Heart left ventricle (tissue), 13 donors: ENCODE results near the gene ROBO1.

Experiments used
- POLR2A ChIP-seq, 2 donors: fragments of 450-650 bp; IDR thresholded peaks; one replicate each; pipeline ENCODE4 v1.6.1; 2017; ENCODE audit warnings: antibody characterized with exemption in 2 of 2, mild to moderate bottlenecking in 2 of 2, moderate library complexity in 2 of 2
- TF ChIP-seq, protein P1 (sequence below), 12 donors: fragments of 200-600 bp; sonication (generic) in 4 of 12; IDR thresholded peaks; one replicate each; pipeline versions ENCODE4 v1.5.0 to v1.8.0; 2018 to 2022; ENCODE audit warnings: antibody characterized with exemption in 12 of 12, mild to moderate bottlenecking in 5 of 12
- donor health status: ischemic (EF 13 %, LVEDD 7.1; RV severe dilation, severe dysfunction).
- donor health status: DM: no; HTN: yes; CAD: no.
- donor health status: DM: no; HTN: no; CAD: no.
- donor health status: ischemic (EF 25% LVEDD 6.9; RV normal size, moderate dysfunction).
- donor health status: ischemic (EF 25% LVEDD 5.7; RV mildly dilated, moderate dysfunction).
- donor health status: ischemic (EF 35%, LVEDD 5.7; RV mildly dilated, moderate dysfunction).
- donor health status: nonischemic (EF 11% LVEDD 7.7; RV severe dilation, severe dysfunction).
- donor health status: DM: yes; HTN: yes; CAD: no.
- donor health status: PGD.
- donor health status: ischemic (EF 29% LVEDD 5.4; RV normal size, mild dysfunction).
- donor health status: nonischemic (EF 23%, LVEDD 6.1; RV moderate dilation, normal function).

DNA sequence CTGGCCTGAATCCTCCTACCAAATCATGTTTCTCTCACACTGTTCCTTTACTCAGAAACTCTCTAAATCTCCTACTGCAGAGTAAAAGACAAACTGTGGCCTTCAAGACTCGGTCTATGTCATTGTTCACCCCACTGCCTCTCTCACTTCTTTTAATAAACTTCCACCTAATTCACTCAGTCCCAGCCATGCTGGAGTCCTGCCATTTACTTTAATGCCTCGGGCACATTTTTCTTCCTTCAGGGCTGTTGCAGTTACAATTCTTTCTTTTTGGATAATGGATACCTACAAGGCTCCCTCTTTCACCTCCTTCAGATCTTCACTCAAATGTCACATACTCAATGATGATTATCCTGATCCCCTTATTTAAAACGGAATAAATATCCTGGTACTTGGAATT is 955.6 kb downstream of the ROBO1 start:
- TF ChIP-seq, protein P1, sequence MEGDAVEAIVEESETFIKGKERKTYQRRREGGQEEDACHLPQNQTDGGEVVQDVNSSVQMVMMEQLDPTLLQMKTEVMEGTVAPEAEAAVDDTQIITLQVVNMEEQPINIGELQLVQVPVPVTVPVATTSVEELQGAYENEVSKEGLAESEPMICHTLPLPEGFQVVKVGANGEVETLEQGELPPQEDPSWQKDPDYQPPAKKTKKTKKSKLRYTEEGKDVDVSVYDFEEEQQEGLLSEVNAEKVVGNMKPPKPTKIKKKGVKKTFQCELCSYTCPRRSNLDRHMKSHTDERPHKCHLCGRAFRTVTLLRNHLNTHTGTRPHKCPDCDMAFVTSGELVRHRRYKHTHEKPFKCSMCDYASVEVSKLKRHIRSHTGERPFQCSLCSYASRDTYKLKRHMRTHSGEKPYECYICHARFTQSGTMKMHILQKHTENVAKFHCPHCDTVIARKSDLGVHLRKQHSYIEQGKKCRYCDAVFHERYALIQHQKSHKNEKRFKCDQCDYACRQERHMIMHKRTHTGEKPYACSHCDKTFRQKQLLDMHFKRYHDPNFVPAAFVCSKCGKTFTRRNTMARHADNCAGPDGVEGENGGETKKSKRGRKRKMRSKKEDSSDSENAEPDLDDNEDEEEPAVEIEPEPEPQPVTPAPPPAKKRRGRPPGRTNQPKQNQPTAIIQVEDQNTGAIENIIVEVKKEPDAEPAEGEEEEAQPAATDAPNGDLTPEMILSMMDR (IDR thresholded peaks at IDR 0.05) = no peak
- TF ChIP-seq POLR2A (IDR thresholded peaks at IDR 0.05) = no peak
